Right lobe of liver (tissue), 6 donors: ENCODE data around the gene MAML2. TPM values are rescaled to one million over a fixed set of nuclear protein-coding genes. Genes with fewer than 3 reads are reported as not detected.

Source experiments
- ATAC-seq, 4 donors: fragments of 200-7000 bp; cut with Tn5 transposase; one replicate each; pipeline ENCODE4 v1.9.1; 2020; ENCODE audit warnings: mild to moderate bottlenecking in 4 of 4, moderate library complexity in 4 of 4
- DNase-seq, 3 donors: peaks; one replicate each; pipeline ENCODE4 v3.0.0-alpha.2; 2020
- H3K27ac ChIP-seq, 3 donors: fragments of 200-600 bp; one replicate each; pipeline ENCODE4 v1.8.0; 2022
- H3K27me3 ChIP-seq, 2 donors: fragments of 200-600 bp; one replicate each; pipeline ENCODE4 v1.8.0; 2022
- H3K36me3 ChIP-seq, 4 donors: fragments of 200-600 bp; sonication (generic) in 1 of 4; one replicate each; pipeline versions ENCODE4 v1.5.1 to v1.8.0; 2017 to 2022; ENCODE audit warnings: control low read depth in 1 of 4
- H3K4me1 ChIP-seq, 4 donors: fragments of 200-600 bp; sonication (generic) in 1 of 4; one replicate each; pipeline versions ENCODE4 v1.5.1 to v1.8.0; 2017 to 2022; ENCODE audit warnings: control low read depth in 1 of 4
- H3K4me3 ChIP-seq, 3 donors: fragments of 200-600 bp; one replicate each; pipeline ENCODE4 v1.8.0; 2022
- H3K9me3 ChIP-seq, 4 donors: fragments of 200-600 bp; sonication (generic) in 1 of 4; one replicate each; pipeline versions ENCODE4 v1.5.1 to v1.8.0; 2017 to 2022; ENCODE audit warnings: control low read depth in 1 of 4
- CTCF ChIP-seq, 4 donors: fragments of 200-600 bp in 3 of 4; fragments of 450-650 bp in 1 of 4; IDR thresholded peaks; one replicate each; pipeline versions ENCODE4 v1.5.1 to v1.8.0; 2016 to 2022; ENCODE audit warnings: antibody characterized with exemption in 4 of 4, mild to moderate bottlenecking in 2 of 4
- POLR2A ChIP-seq: fragments of 450-650 bp; IDR thresholded peaks from one replicate; pipeline ENCODE4 v1.6.1; 2017; ENCODE audit warnings: antibody characterized with exemption, mild to moderate bottlenecking
- WGBS: methylation state at CpG from one replicate; pipeline ENCODE4 v1.1.6; 2018; ENCODE audit warnings: low coverage, low lambda C conversion rate; ENCODE audit not compliant: insufficient coverage; ENCODE audit errors: missing lambda C conversion rate; 5-methylcytosine and 5-hydroxymethylcytosine counted together
- intact Hi-C, 2 donors: fragments of 100-400 bp; cut with DNase I; formaldehyde crosslinking; loops; one replicate each; pipeline versions ENCODE4 v1.11.2 to v1.14.1; 2022
- total RNA-seq, 6 experiments: library from RNA; depleted of rRNA in 2 of 6; stranded (reverse); fragments of >200 nt in 2 of 6; fragmentation: NEBNext Ultra II Directional in 3 of 6; extraction: Animal tissue kit (Norgen Biotek cat#: 25700) in 3 of 6; gene quantifications; one replicate each; pipeline versions ENCODE4 v1.1.0 to v1.2.4, GENCODE V29; 2016 to 2023
- donor health status: DM: no; HTN: yes; CAD: no.
- donor health status: DM: no; HTN: no; CAD: no.
- donor health status: DM: no; HTN: no; CAD: no.
- donor health status: DM: no; HTN: yes; CAD: no.
- donor health status: DM: no; HTN: yes; CAD: no.

The MAML2 gene
- total RNA-seq, 6 experiments from 2014 or later: 0.92 to 2.3 (median 1.9) TPM

GRCh38 chr11:96125400-96125799 lies 217.6 kb downstream of the MAML2 start:
- Histone ChIP-seq H3K27me3 (no peaks in the 10 kb centered on the region), H3K9me3 (no peaks in the 10 kb centered on the region), H3K4me1 (no peaks in the 10 kb centered on the region), H3K27ac (no peak overlapping the region), H3K36me3 (no peaks in the 10 kb centered on the region), H3K4me3 (no peak overlapping the region)
- WGBS: 31% methylated on average over 5 of the region's 7 CpGs
- intact Hi-C loops: no loop called here
- TF ChIP-seq POLR2A (no peak), CTCF (IDR thresholded peaks at IDR 0.05) (no peak)
- no peak for ATAC-seq
- no peak for DNase-seq

GRCh38 chr11:96124155-96124554 lies 218.8 kb downstream of the MAML2 start:
- H3K27me3 ChIP-seq: no peaks in the 10 kb centered on the region
- TF ChIP-seq CTCF (IDR thresholded peaks at IDR 0.05) (no peak), POLR2A (no peak)
- intact Hi-C loops: no loop called here
- DNase-seq: no peak
- H3K9me3 ChIP-seq: no peaks in the 10 kb centered on the region
- ATAC-seq: no peak
- no peaks in the 10 kb centered on the region for H3K4me1 ChIP-seq
- no peaks in the 10 kb centered on the region for H3K36me3 ChIP-seq
- 57% methylated on average over 2 of the region's 2 CpGs for WGBS
- H3K4me3 ChIP-seq: no peak overlapping the region
- no peak overlapping the region for H3K27ac ChIP-seq

- no peak for ATAC-seq
- 61% methylated on average over 4 of the region's 5 CpGs for WGBS
- Histone ChIP-seq H3K36me3 (no peaks in the 10 kb centered on the region), H3K9me3 (no peaks in the 10 kb centered on the region), H3K4me3 (no peak overlapping the region), H3K27ac (no peak overlapping the region), H3K27me3 (no peaks in the 10 kb centered on the region), H3K4me1 (no peaks in the 10 kb centered on the region)
- intact Hi-C loops: no loop called here
- no peak for TF ChIP-seq POLR2A
- no peak for TF ChIP-seq CTCF (IDR thresholded peaks at IDR 0.05)
- no peak for DNase-seq
These were observed 219.7 kb downstream of the MAML2 start for GRCh38 chr11:96123301-96123700.

- intact Hi-C loops: no loop called here
- Histone ChIP-seq H3K36me3 (no peaks in the 10 kb centered on the region), H3K27me3 (no peaks in the 10 kb centered on the region), H3K27ac (no peak overlapping the region), H3K9me3 (no peaks in the 10 kb centered on the region), H3K4me3 (no peak overlapping the region), H3K4me1 (no peaks in the 10 kb centered on the region)
- no peak for ATAC-seq
- TF ChIP-seq CTCF (IDR thresholded peaks at IDR 0.05): no peak
- TF ChIP-seq POLR2A: no peak
- WGBS: 30% methylated on average over 2 of the region's 2 CpGs
- no peak for DNase-seq
These were observed 220.4 kb downstream of the MAML2 start for GRCh38 chr11:96122601-96123074.

GRCh38 chr11:96119211-96119610 lies 223.8 kb downstream of the MAML2 start:
- H3K27me3 ChIP-seq: no peaks in the 10 kb centered on the region
- intact Hi-C loops: no loop called here
- DNase-seq (no peak), ATAC-seq (no peak)
- no peak overlapping the region for H3K27ac ChIP-seq
- no peak overlapping the region for H3K4me3 ChIP-seq
- no peaks in the 10 kb centered on the region for H3K36me3 ChIP-seq
- H3K4me1 ChIP-seq: no peaks in the 10 kb centered on the region
- no peaks in the 10 kb centered on the region for H3K9me3 ChIP-seq
- 96% methylated on average over 3 of the region's 3 CpGs for WGBS
- TF ChIP-seq CTCF (IDR thresholded peaks at IDR 0.05) (no peak), POLR2A (no peak)
